Measurements from ENCODE around the gene UBR1. TPM values are rescaled to one million over a fixed set of nuclear protein-coding genes. Genes with fewer than 3 reads are reported as not detected.
A peak's percentile ranks its signal among the peaks of the same experiment; 100 is the strongest.

The UBR1 gene
- total RNA-seq, 4 donors from 2014 or later = 28.8 to 42.0 (median 31.0) TPM

DNA sequence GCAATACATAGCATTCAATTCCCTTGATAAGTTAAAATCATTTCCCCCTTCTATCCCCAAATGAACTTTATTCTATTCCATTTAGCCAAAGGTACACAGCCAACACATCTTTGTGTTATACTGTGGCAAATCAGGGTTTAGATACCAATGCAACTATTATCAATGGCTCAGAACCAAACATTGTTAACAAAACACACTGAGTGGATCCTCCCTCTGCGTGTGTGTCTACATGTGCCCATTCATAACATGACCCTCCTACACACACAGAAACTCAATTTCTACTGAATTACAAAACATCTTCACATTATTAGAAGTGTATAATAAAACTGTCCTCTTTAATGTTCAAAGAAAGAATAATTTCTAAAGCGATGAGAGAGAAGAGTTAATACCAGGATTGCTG lies 186.5 kb downstream of the UBR1 start:
- peak overlapping the region in 3 of 4 donors; percentile 89 to 95 (median 92) for H3K27ac ChIP-seq
- no peak for TF ChIP-seq EP300 (IDR thresholded peaks at IDR 0.05)
- no peak for TF ChIP-seq POLR2A (IDR thresholded peaks at IDR 0.05)
- peaks cover 0 to 26% (median 11%) of the 10 kb centered on the region in 4 donors for H3K4me1 ChIP-seq
- H3K9me3 ChIP-seq = no peaks in the 10 kb centered on the region
- no peak for DNase-seq (ENCODE audit: low spot score in 2 of 2)
- H3K4me3 ChIP-seq = peak overlapping the region; percentile 88 to 100 (median 94)
- H3K27me3 ChIP-seq = no peaks in the 10 kb centered on the region
- 27 to 32% methylated on average over 2 of the region's 2 CpGs for WGBS, 2 donors
- H3K36me3 ChIP-seq = no peaks in the 10 kb centered on the region

DNA sequence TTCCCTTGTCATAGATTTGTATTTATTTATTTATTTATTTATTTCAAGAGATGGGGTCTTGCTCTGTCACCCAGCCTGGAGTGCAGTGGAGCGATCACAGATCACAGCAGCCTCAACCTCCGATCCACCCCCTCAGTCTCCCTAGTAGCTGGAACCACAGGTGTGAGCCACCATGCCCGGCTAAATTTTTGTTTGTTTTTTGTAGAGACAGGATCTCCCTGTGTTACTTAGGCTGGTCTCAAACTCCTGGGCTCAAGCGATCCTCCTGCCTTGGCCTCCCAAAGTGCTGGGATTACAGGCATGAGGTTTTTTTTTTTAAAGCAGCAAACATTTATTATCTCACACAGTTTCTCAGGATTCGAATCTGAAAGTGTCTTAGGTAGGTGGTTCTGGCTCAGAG lies 187.8 kb downstream of the UBR1 start:
- no peaks in the 10 kb centered on the region for H3K36me3 ChIP-seq
- TF ChIP-seq EP300 (IDR thresholded peaks at IDR 0.05) = no peak
- TF ChIP-seq CTCF (IDR thresholded peaks at IDR 0.05) = no peak
- no peak for TF ChIP-seq POLR2A (IDR thresholded peaks at IDR 0.05)
- H3K9me3 ChIP-seq = no peaks in the 10 kb centered on the region
- 92 to 93% methylated on average over 5 of the region's 5 CpGs for WGBS, 2 donors
- H3K27me3 ChIP-seq = no peaks in the 10 kb centered on the region
- H3K4me1 ChIP-seq = peaks cover 0 to 26% (median 11%) of the 10 kb centered on the region in 4 donors
- no peak overlapping the region for H3K4me3 ChIP-seq
- no peak for DNase-seq (ENCODE audit: low spot score in 2 of 2)
- no peak overlapping the region for H3K27ac ChIP-seq

DNA sequence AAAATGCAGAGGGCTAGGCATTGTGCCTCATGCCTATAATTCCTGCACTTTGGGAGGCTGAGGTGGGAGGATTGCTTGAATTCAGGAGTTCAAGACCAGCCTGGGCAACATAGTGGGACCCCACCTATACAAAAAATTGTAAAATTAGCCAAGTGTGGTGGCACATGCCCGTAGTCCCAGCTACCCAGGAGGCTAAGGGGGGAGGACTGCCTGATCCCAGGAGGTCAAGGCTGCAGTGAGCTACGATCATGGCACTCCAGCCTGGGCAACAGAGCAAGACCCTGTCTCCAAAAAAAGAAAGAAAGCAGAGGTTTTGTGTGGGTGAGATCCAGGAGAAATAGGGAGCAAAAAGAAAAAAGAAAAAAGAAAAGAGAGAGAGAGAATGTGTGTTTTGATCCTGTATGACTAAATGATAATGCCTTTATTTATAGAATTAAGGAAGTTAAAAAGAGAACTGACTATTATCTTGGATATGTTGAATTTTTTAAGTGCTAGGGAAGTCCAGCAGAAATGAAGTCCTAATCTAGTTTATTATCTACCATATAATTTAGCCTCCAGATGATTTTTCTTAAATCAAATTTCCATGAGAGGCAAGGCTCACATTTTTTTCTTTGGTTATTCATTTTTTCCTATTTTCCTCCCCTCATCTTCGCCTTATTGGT lies 190.1 kb downstream of the UBR1 start:
- Histone ChIP-seq H3K27ac (no peak overlapping the region), H3K27me3 (no peaks in the 10 kb centered on the region), H3K4me3 (no peak overlapping the region), H3K4me1 (peaks cover 0 to 19% (median 11%) of the 10 kb centered on the region in 4 donors), H3K9me3 (no peaks in the 10 kb centered on the region), H3K36me3 (no peaks in the 10 kb centered on the region)
- no peak for DNase-seq (ENCODE audit: low spot score in 2 of 2)
- TF ChIP-seq EP300 (IDR thresholded peaks at IDR 0.05) (no peak), POLR2A (IDR thresholded peaks at IDR 0.05) (no peak), CTCF (IDR thresholded peaks at IDR 0.05) (no peak)
- WGBS, 2 donors = 77 to 86% methylated on average over 3 of the region's 3 CpGs

- H3K4me3 ChIP-seq = no peak overlapping the region
These were observed 190.9 kb downstream of the UBR1 start for GRCh38 chr15:42914728-42915497.

DNA sequence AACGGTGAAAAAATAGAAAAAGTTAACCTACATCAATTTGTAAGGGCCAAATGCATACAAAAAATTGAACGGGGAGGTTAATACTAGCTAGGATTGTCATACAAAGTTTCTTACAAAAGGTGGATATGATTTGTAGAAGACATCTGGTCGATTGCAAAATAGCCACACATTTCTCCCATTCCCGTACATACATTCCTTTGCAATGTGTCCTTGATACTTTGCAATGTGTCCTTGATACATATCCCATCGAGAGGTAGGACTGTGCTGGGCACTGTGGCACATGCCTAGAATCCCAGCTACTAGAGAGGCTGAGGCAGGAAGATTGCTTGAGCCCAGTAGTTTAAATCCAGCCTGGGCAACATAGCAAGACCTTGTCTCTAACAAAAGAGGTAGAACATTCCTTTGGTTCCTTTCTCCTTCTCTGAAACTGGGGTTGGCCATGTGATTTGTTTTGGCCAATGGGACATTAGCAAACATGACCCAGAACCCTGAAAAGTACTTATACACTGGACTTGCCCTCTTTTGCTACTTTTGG lies 194.7 kb downstream of the UBR1 start:
- H3K4me1 ChIP-seq = no peaks in the 10 kb centered on the region
- no peaks in the 10 kb centered on the region for H3K9me3 ChIP-seq
- no peaks in the 10 kb centered on the region for H3K27me3 ChIP-seq
- WGBS, 2 donors = 89 to 90% methylated on average over 5 of the region's 5 CpGs
- DNase-seq (ENCODE audit: low spot score in 2 of 2) = no peak
- H3K4me3 ChIP-seq = no peak overlapping the region
- no peaks in the 10 kb centered on the region for H3K36me3 ChIP-seq
- H3K27ac ChIP-seq = no peak overlapping the region
- TF ChIP-seq CTCF (IDR thresholded peaks at IDR 0.05) = no peak
- no peak for TF ChIP-seq POLR2A (IDR thresholded peaks at IDR 0.05)
- no peak for TF ChIP-seq EP300 (IDR thresholded peaks at IDR 0.05)

More at GRCh38 chr15:42914728-42915497, 190.9 kb downstream of the UBR1 start:
- 68 to 69% methylated on average over 5 of the region's 5 CpGs for WGBS, 2 donors
- Histone ChIP-seq H3K27ac (no peak overlapping the region), H3K9me3 (no peaks in the 10 kb centered on the region), H3K27me3 (no peaks in the 10 kb centered on the region), H3K4me1 (peaks cover 0 to 19% (median 11%) of the 10 kb centered on the region in 4 donors), H3K36me3 (no peaks in the 10 kb centered on the region)
- TF ChIP-seq EP300 (IDR thresholded peaks at IDR 0.05) (no peak), POLR2A (IDR thresholded peaks at IDR 0.05) (no peak), CTCF (IDR thresholded peaks at IDR 0.05) (no peak)
- DNase-seq (ENCODE audit: low spot score in 2 of 2) = no peak

Data from tibial nerve (tissue), 4 donors.